Stimulated activated CD4-positive, alpha-beta T cell treated with anti-CD3 and anti-CD28 coated beads, TNF-alpha, amount 100 ng/mL, for 48 hours (primary cell): Measurements from ENCODE around the gene RAPGEF6.
"Not testable (repeated sequence)": the region's sequence is repeated elsewhere in the genome, so short reads cannot be mapped to it uniquely, and the experiment has no call there.

Experiments
- DNase-seq, 3 donors: peaks; one replicate each; pipeline ENCODE4 v3.0.0-alpha.2; 2020; ENCODE audit warnings: low read depth in 3 of 3

RAPGEF6 gene, protein sequence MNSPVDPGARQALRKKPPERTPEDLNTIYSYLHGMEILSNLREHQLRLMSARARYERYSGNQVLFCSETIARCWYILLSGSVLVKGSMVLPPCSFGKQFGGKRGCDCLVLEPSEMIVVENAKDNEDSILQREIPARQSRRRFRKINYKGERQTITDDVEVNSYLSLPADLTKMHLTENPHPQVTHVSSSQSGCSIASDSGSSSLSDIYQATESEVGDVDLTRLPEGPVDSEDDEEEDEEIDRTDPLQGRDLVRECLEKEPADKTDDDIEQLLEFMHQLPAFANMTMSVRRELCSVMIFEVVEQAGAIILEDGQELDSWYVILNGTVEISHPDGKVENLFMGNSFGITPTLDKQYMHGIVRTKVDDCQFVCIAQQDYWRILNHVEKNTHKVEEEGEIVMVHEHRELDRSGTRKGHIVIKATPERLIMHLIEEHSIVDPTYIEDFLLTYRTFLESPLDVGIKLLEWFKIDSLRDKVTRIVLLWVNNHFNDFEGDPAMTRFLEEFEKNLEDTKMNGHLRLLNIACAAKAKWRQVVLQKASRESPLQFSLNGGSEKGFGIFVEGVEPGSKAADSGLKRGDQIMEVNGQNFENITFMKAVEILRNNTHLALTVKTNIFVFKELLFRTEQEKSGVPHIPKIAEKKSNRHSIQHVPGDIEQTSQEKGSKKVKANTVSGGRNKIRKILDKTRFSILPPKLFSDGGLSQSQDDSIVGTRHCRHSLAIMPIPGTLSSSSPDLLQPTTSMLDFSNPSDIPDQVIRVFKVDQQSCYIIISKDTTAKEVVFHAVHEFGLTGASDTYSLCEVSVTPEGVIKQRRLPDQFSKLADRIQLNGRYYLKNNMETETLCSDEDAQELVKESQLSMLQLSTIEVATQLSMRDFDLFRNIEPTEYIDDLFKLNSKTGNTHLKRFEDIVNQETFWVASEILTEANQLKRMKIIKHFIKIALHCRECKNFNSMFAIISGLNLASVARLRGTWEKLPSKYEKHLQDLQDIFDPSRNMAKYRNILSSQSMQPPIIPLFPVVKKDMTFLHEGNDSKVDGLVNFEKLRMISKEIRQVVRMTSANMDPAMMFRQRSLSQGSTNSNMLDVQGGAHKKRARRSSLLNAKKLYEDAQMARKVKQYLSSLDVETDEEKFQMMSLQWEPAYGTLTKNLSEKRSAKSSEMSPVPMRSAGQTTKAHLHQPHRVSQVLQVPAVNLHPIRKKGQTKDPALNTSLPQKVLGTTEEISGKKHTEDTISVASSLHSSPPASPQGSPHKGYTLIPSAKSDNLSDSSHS (N-terminal part only)

DNA sequence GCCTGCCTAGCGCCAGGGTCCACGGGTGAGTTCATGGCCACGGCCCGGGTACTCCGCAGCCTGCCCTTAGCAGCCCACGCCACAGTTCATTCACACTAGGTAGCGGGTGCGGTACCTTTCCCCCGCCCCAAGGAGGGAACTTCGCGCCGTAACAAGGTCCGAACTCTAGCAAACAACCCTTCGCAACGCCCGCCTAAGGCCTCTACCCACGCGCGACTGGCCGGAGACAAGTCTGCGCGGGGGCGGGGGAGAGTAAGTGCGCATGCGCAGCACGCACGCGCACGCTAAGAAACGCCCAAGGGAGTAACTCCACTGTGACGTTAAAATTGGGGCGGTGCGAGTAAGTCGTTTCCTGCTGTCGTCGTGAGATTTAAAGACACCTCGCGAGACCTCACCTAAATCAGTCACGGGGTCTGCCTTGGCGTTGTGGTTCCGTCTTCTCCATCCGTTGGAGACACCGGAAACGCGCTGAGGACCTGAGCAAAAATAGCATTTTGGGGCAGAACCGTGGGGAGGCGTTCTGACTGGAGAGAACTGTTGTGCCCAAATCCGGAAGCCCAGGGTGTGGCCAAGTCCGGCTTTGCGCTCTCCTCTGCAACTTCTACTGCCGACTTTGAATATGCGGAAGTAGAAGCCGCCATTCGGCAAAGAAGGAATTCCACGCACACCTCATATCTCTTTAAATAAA lies at the start of gene RAPGEF6:
Gene RAPGEF6 (minus strand): TSS at position 234 of the 688 bp plus-strand sequence. CDS start 199 bp downstream, at position 35.
- peak; percentile 93 to 95 (median 94) for DNase-seq

DNA sequence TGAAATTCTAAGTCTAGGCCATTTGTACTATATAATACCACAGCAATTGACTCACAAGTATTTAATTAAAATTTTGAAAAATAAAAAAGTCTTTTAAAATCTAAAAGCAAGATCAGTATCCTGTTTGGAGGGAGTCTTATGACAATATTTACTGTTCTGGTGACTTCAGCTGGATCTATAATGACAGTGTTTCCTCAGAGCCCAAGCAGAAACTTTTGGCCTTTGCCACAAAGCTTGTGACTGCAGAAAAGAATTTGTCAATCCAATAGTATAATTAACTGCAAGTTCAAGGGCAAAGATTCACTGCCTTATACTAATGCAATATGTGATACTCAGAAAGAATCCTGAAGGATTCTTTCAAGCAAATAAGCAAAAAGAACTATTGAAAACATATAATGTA lies 49.6 kb upstream of the RAPGEF6 start:
- DNase-seq = no peak

DNA sequence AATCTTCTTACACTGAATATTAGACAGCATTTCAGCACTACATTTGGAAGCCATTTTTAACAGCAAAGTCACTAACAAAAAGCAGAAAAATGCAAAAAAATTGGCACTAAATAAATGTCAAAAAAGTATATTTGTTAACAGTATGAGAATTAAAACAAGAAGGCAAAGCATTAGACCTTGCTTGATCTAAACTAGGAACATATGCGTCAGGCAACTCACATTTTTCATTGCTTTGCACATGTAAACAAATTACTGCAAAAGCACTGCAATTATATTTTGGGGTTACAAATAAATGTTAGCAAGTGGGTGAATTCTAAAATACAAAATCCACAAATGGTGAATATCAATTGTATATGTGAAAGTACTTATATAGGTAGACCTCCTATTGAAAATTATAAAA lies 49.0 kb upstream of the RAPGEF6 start:
- DNase-seq = no peak

DNA sequence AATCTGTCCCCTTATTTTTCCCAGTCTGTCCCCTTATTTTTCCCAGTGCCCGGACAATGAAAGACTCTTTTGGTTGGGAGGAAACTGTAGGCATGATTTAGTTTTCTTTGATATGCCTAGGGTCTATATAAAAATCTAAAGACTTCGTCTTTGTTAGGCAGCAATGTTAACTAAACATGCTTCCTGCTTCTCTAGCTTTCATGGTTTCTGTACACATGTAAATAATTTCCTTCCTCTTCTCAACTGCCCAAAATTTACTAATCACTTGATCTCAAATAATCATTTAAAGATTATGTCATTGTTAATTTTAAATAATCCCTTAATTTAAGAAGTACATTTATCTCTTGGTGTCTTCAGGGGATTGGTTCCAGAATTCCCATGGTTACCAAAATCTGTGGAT lies 47.8 kb upstream of the RAPGEF6 start:
- DNase-seq = no peak

DNA sequence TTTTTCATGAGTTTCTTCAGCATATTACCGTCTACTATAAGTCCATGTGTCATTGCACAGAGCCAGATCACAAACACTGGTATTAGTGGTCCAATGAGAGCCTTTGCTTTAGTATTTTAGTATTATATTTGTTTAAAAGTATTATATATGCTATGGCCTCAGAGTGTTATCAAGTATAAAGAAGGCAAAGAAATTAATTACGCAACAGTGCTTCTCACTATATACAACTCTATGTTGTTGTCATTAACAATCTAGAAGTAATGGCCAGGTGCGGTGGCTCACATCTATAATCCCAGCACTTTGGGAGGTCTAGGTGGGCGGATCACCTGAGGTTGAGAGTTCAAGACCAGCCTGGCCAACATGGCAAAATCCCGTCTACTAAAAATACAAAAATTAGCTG lies 47.1 kb upstream of the RAPGEF6 start:
- no peak for DNase-seq

DNA sequence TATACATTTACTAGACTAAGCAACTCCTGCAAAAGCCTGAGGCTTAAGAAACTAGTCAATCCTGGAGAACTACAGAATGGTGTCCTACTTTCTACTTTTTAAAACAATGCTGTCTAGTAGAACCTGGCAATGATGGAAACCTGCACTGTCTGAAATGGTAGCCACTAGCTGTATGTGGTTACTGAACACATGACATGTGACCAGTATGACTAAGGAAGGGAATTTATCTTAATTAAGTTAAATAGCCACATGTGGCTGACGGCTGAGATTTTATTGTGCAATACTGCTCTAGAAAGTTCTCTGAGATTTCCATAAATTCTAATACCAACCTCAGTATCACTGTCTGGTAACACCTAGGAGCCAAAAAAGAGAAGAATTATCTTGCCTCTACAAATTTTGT lies 44.9 kb upstream of the RAPGEF6 start:
- DNase-seq = no peak

DNA sequence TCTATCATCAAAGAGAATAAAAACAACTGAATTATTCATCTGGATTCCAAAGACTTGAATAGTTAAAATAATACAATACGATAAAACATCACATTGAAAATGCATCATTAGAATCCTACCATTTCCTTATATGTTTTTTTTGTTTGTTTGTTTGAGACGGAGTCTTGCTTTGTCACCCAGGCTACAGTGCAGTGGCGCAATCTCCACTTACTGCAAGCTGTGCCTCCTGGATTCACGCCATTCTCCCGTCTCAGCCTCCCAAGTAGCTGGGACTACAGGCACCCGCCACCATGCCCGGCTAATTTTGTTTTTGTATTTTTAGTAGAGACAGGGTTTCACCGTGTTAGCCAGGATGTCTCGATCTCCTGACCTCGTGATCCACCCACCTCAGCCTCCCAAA lies 43.2 kb upstream of the RAPGEF6 start:
- not testable (repeated sequence) for DNase-seq

DNA sequence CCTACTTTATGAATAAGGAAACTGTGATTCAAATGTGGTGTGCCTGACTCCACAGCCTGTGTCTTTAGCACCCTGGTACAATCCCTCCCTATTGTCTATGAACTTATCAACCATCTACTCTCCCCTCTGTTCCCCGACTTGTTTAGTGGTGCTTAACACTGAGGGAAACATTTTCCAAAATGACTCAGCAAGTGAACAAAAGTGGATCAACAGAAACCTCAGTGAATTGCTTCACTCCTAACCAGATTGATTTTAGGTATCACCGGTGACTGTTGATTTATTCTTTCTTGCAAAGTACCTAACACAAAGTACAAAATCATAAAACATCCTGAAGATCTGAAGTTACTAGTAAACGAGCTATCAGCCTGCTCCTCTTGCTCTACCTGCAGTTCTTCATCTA lies 42.1 kb upstream of the RAPGEF6 start:
- no peak for DNase-seq

DNA sequence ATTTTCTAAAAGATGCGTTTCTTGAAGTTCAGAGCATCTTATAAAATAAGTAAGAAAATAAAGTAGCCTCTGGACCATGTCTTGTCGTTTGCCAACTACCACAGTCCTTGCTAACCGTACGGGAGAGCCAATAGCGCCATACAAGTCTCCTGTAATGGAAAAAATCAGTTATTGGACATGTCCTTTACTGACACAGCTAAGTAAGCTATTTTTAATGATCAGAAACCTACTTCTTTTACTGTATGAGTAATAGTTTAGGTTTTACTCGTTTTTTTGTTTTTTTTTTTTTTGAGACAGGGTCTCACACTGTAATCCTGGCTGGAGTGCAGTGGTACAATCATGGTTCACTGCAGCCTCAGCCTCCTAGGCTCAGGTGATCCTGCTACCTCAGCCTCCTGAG lies 37.7 kb upstream of the RAPGEF6 start:
- no peak for DNase-seq

DNA sequence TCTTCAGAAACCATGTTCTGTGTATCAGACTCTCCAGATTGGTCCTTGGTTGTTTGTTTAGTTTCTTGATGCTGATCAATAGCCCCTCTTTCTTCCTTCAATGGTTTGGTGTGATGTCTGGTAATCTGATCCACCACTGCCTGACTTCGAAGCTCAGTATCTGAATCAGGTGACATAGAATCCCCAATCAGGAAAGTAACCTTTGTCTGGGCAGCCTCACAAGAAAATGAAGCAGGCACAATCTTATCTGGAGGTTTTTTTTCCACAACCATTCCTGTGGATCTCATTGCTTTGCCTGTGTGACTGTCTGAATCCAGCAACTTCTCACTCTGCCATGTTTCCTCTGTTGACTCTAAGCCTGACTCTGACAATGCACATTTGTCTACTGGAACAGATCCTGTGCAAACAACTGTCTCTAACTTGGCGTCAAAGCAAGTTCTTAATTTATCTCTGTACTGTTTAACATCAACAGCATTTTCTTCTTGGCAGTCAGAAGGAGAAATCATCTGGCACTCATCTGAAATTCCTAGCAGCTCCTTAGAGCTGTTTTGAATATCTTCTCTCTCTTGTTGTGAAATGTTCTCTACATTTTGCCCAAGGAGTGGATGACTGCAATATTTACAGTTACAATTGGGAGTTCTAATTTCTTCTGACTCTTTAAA lies 37.1 kb upstream of the RAPGEF6 start:
- no peak for DNase-seq

DNA sequence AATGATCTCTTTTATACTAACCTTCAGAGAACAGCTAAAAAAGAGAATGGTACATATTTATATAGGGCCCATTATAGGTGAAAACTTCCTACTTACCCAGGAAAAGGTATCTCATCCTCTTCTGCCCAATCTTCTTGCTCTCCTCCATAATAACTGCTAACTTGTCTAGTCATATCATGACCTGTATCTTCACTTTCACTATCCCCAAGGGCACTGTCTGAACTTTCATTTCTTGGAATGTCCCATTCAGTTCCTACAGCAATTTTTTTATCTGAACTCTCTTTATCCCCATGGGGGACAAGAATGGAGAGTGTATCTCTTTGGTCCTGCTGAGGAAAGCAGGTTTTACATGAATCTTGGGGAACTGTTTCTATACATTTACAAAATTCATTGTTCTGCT lies 36.4 kb upstream of the RAPGEF6 start:
- no peak for DNase-seq

DNA sequence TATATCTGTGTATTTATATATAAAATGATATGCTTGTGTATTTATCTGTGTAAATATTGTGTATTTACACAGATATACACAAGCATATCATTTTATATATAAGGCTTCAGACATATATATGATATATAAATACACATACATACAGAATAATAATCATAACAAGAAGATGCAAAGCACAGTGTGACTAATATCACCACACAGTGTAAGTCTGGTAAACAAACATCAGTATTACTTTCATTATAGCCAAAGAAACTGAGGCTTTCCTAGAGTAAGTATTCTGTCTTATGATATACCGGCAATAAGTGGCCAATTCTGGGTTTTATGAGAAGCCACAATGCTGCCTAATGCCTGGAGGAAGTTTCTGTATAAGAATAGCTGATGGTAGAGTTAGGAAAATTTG lies 29.9 kb upstream of the RAPGEF6 start:
- DNase-seq = no peak

DNA sequence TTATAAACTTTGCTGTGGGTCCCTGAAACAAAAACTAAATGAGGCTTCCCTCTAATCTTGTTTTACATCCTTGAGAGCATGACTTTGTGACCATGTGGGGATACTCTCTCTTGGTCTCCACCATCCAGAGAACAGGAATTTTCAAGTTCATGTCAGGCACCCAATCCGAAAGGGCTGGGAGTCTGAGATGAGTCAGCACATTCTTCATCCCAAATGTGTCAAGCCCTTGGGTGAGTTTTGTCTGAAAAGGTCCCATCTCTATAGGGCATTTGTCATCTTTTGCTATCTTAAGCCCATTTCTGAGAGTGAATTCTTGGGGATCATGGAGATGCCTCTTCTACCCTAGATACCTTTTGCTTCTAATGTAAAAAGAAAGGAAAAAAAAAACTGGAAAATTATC lies 26.9 kb upstream of the RAPGEF6 start:
- no peak for DNase-seq

DNA sequence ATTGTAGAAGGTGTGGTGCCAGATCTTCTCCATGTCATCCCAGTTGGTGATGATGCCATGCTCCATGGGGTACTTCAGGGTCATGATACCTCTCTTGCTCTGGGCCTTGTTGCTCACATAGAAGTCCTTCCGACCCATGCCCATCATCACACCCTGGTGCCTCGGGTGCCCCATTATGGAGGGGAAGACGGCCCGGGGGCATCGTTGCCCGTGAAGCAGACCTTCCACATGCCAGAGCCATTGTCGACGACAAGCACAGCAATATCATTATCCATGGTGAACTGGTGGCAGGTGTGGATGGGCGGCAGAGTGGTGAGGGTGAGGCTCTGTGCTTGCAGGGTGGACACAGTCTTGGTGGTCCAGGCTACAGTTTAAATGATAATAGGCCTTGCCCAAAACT lies 24.8 kb upstream of the RAPGEF6 start:
- no peak for DNase-seq

DNA sequence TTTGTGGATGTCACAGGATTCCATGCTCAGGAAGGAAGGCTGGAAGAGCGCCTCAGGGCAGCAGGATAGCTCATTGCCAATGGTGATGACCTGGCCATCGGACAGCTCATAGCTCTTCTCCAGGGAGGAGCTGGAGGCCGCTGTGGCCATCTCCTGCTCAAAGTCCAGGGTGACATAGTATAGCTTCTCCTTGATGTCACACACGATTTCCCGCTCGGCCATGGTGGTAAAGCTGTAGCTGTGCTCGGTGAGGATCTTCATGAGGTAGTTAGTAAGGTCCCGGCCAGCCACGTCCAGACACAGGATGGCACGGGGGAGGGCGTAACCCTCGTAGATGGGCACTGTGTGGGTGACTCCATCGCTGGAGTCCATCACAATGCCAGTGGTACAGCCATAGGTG lies 24.3 kb upstream of the RAPGEF6 start:
- no peak for DNase-seq

DNA sequence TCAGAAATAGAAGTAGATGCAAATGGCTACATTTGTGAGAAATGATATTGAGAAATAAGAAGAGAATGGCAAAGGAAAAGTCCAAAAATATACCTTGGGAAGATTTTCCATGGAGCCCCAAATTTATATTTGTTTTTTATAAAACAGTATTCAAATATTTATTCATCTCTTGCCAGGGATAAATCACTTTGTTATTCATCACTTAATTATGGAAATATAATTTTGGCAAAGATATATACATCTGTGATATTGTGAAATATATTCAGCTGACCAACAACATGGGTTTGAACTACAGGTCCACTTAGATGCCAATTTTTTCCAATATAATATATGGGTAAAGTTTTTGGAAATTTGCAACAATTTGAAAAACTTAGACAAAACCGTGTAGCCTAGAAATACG lies 19.7 kb upstream of the RAPGEF6 start:
- DNase-seq = no peak

DNA sequence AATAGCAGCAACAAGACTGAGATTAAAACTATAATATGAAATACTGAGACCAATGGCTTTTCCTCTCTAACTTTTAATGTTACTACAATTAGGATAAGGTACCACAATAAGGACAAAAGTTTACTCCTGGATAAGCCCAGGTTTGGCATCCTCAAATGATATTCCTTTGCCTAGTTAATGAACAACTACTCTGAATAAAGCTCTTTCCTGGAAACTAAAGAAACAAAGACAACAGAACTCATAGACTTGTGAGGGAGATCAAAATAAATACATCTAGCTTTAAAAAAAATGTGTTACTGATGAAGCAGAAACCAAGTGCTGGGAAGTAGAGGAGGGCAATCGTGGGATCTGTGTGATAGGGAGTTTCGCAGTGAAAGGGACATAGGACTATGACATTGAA lies 19.3 kb upstream of the RAPGEF6 start:
- DNase-seq = no peak

DNA sequence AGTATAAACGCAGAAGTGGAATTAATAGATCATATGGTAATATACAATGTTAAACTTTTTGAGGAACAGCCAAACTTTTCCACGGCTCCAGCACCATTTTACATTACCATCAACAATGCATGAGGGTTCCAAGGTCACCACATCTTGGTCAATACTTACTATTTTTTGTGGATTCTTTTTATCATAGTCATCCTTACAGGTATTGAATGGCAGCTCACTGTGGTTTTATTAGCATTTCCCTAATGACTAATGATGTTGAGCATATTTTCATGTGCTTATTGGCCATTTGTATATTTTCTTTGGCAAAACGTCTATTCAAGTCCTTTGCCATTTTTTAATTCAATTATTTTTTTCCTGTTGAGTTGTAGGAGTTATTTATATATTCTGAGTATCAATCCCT lies 14.1 kb upstream of the RAPGEF6 start:
- DNase-seq = no peak

DNA sequence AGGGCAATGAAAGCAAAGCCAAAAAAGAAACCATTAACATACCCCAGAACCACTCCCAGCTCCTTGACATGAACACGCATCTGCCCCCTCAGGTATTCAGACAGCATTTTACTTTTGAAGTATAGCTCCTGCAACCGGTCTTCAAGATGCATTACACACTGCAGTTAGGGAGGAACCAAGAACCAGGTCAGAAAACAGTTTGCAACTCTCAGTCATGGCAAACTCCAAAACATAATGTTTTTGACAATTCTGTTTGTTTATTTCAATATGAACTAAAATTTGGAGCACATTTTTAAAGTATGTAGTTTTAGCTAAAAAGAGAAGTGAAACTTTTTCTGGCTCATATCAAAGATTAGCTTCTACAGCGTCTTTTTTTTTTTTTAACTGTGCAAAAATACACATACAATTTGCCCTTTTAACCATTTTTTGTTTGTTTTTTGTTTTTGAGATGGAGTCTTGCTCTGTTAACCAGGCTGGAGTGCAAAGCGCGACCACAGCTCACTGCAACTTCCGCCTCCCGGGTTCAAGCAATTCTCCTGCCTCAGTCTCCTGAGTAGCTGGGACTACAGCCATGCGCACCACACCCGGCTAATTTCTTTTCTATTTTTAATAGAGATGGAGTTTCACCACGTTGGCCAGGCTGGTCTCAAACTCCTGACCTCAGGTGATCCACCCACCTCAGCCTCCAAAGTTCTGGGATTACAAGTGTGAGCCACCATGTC lies 12.2 kb upstream of the RAPGEF6 start:
- no peak for DNase-seq

DNA sequence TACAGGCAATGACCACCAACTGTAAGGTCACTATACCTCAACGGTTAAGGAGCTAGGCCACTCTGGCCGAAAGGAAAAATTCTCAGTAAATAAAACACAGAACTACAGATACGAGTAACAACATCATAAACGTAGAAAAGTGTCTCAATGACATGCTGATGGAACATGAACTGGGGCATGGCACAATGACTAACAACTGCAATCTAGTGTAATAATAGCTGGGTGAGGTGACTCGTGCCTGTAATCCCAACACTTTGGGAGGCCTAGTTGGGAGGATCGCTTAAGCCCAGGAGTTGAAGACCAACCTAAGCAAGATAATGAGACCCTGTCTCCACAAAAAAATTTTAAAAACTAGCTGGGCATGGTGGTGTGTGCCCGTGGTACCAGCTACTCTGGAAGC lies 9.8 kb upstream of the RAPGEF6 start:
- DNase-seq = no peak
